ENCODE results near the gene MLYCD.

- TF ChIP-seq CTCF (IDR thresholded peaks at IDR 0.05) (peak; percentile 16 to 42 (median 21)), POLR2A (IDR thresholded peaks at IDR 0.05) (no peak)
These were observed 69.0 kb downstream of the MLYCD start, which contains the start of gene NECAB2 for GRCh38 chr16:83967838-83968305.

All from ovary (tissue), 3 donors.